Spleen (tissue), 7 donors: Measurements from ENCODE around the gene UQCR10.
"Not testable (repeated sequence)": the region's sequence is repeated elsewhere in the genome, so short reads cannot be mapped to it uniquely, and the experiment has no call there.

Experiments
- CTCF ChIP-seq, 11 experiments: fragments of 200-600 bp in 7 of 11; fragments of 450-650 bp in 4 of 11; sonication (generic) in 4 of 11; IDR thresholded peaks in 8 of 11; conservative IDR thresholded peaks in 3 of 11; 1 replicate in 7 of 11; 2 replicates in 4 of 11; pipeline versions ENCODE4 v1.4.0 to v1.8.0; 2016 to 2021; ENCODE audit warnings: antibody characterized with exemption in 11 of 11, inconsistent platforms in 4 of 11, mild to moderate bottlenecking in 1 of 11
- POLR2AphosphoS5 ChIP-seq, 3 donors: sonication (generic); formaldehyde crosslinking; IDR thresholded peaks; one replicate each; pipeline ENCODE4 v1.5.1; 2017; ENCODE audit warnings: antibody characterized with exemption in 3 of 3
- donor health status: DM: no; HTN: no; CAD: no; lungs with moderate emphysema.
- donor health status: DM: no; HTN: no; CAD: no.
- donor health status: DM: no; HTN: no; CAD: no.

GRCh38 chr22:29754658-29755395 is 12.3 kb upstream of the UQCR10 start:
- TF ChIP-seq POLR2AphosphoS5 (IDR thresholded peaks at IDR 0.05); CTCF (IDR thresholded peaks at IDR 0.05 in 8 of 11, conservative IDR thresholded peaks at IDR 0.05 in 3 of 11): not testable (repeated sequence)
